ENCODE data around the gene INSR. TPM values are rescaled to one million over a fixed set of nuclear protein-coding genes. Genes with fewer than 3 reads are reported as not detected.
"Not testable (repeated sequence)": the region's sequence is repeated elsewhere in the genome, so short reads cannot be mapped to it uniquely, and the experiment has no call there.

Gene INSR
- total and polyA plus RNA-seq, 2 donors: 15.3 to 38.6 TPM

DNA sequence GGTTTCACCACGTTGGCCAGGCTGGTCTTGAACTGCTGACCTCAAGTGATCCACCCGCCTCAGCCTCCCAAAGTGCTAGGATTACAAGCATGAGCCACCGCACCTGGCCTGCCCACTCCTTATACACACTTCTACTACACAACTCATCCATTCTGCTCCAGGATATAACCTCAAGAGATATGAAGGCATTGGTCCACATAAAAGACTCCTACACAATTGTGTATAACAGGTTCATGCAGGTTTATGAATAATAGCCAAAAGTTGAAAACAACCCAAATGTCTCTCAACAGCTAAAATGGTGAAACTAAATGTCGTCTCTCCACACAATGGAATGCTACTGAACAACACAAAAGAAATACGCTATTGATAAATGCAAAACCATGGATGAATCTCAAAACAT, 58.1 kb downstream of the INSR start:
- Histone ChIP-seq H3K36me3 (ENCODE audit: insufficient read depth) (no peaks in the 10 kb centered on the region), H3K4me3 (ENCODE audit: low read depth, low read length) (no peak overlapping the region), H3K27ac (ENCODE audit: low read depth) (no peak overlapping the region), H3K4me1 (ENCODE audit: insufficient read depth) (no peaks in the 10 kb centered on the region)
- no peak for DNase-seq (ENCODE audit: extremely low spot score)
- WGBS: 70% methylated on average over 5 of the region's 5 CpGs

- WGBS: 45% methylated on average over 9 of the region's 9 CpGs
- no peak overlapping the region for H3K27ac ChIP-seq (ENCODE audit: low read depth)
- H3K4me1 ChIP-seq (ENCODE audit: insufficient read depth): no peaks in the 10 kb centered on the region
- no peak overlapping the region for H3K4me3 ChIP-seq (ENCODE audit: low read depth, low read length)
- DNase-seq (ENCODE audit: extremely low spot score): no peak
- H3K36me3 ChIP-seq (ENCODE audit: insufficient read depth): no peaks in the 10 kb centered on the region
Observed at GRCh38 chr19:7230826-7231225, 63.4 kb downstream of the INSR start.

DNA sequence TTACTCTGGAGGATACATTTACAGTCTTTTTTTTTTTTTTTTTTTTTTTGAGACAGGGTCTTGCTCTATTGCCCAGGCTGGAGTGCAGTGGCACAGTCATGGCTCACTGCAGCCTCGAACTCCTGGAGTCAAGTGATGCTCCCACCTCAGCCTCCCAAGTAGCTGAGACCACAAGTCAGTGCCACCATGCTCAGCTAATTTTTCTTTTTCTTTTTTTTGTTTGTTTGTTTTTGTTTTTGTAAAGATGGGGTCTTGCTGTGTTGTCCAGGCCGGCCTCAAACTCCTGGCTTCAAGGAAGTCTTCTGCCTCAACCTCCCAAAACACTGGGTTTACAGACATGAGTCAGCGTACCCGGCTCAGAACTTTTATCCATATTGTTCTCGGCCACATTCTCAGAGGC, 64.5 kb downstream of the INSR start:
- Histone ChIP-seq H3K36me3 (ENCODE audit: insufficient read depth) (no peaks in the 10 kb centered on the region), H3K4me3 (ENCODE audit: low read depth, low read length) (no peak overlapping the region), H3K27ac (ENCODE audit: low read depth) (no peak overlapping the region), H3K4me1 (ENCODE audit: insufficient read depth) (no peaks in the 10 kb centered on the region)
- DNase-seq (ENCODE audit: extremely low spot score): no peak
- WGBS: 96% methylated on average over 5 of the region's 5 CpGs

- 71% methylated on average over 1 of the region's 1 CpG for WGBS
- Histone ChIP-seq H3K4me1 (ENCODE audit: insufficient read depth) (no peaks in the 10 kb centered on the region), H3K4me3 (ENCODE audit: low read depth, low read length) (no peak overlapping the region), H3K36me3 (ENCODE audit: insufficient read depth) (no peaks in the 10 kb centered on the region), H3K27ac (ENCODE audit: low read depth) (no peak overlapping the region)
- DNase-seq (ENCODE audit: extremely low spot score): no peak
Observed at GRCh38 chr19:7228935-7229541, 65.2 kb downstream of the INSR start.

- WGBS: 80% methylated on average over 6 of the region's 6 CpGs
- Histone ChIP-seq H3K4me1 (ENCODE audit: insufficient read depth) (no peaks in the 10 kb centered on the region), H3K27ac (ENCODE audit: low read depth) (no peak overlapping the region)
Observed at GRCh38 chr19:7227735-7228134, 66.5 kb downstream of the INSR start.

GRCh38 chr19:7227149-7227548, 67.1 kb downstream of the INSR start:
- not testable (repeated sequence) for H3K27ac ChIP-seq (ENCODE audit: low read depth)

More at GRCh38 chr19:7227735-7228134, 66.5 kb downstream of the INSR start:
- Histone ChIP-seq H3K36me3 (ENCODE audit: insufficient read depth) (no peaks in the 10 kb centered on the region), H3K4me3 (ENCODE audit: low read depth, low read length) (no peak overlapping the region)
- no peak for DNase-seq (ENCODE audit: extremely low spot score)

GRCh38 chr19:7226739-7227138, 67.5 kb downstream of the INSR start:
- DNase-seq (ENCODE audit: extremely low spot score): no peak
- H3K27ac ChIP-seq (ENCODE audit: low read depth): no peak overlapping the region

More at GRCh38 chr19:7227149-7227548, 67.1 kb downstream of the INSR start:
- not testable (repeated sequence) for DNase-seq (ENCODE audit: extremely low spot score); H3K36me3 ChIP-seq (ENCODE audit: insufficient read depth); H3K4me1 ChIP-seq (ENCODE audit: insufficient read depth); H3K4me3 ChIP-seq (ENCODE audit: low read depth, low read length)
- WGBS: 87% methylated on average over 5 of the region's 5 CpGs

DNA sequence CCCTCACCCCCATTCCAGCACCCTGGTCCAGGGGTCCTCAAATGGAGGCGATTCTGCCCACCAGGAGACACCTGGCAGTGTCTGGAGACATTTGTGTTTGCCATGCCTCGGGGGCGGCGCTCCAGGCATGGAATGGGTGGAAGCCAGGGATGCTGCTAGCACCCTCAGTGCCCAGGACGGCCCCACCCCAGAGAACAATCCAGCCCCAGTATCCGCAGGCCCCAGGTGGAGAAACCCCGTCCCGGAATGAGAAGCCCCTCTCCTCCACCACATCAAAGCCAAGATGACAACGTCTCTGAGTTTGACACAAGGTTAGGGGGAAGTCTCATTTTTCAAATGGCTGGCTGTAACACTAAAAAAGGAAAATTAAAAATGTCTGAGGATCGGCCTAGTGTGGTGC, 68.5 kb downstream of the INSR start:
- no peaks in the 10 kb centered on the region for H3K4me1 ChIP-seq (ENCODE audit: insufficient read depth)
- DNase-seq (ENCODE audit: extremely low spot score): no peak
- no peak overlapping the region for H3K27ac ChIP-seq (ENCODE audit: low read depth)
- 90% methylated on average over 10 of the region's 10 CpGs for WGBS
- H3K36me3 ChIP-seq (ENCODE audit: insufficient read depth): no peaks in the 10 kb centered on the region
- H3K4me3 ChIP-seq (ENCODE audit: low read depth, low read length): no peak overlapping the region

More at GRCh38 chr19:7226739-7227138, 67.5 kb downstream of the INSR start:
- no peak overlapping the region for H3K4me3 ChIP-seq (ENCODE audit: low read depth, low read length)
- H3K4me1 ChIP-seq (ENCODE audit: insufficient read depth): no peaks in the 10 kb centered on the region
- no peaks in the 10 kb centered on the region for H3K36me3 ChIP-seq (ENCODE audit: insufficient read depth)

GRCh38 chr19:7224995-7225394, 69.2 kb downstream of the INSR start:
- DNase-seq (ENCODE audit: extremely low spot score): no peak
- Histone ChIP-seq H3K4me1 (ENCODE audit: insufficient read depth) (no peaks in the 10 kb centered on the region), H3K36me3 (ENCODE audit: insufficient read depth) (no peaks in the 10 kb centered on the region), H3K27ac (ENCODE audit: low read depth) (no peak overlapping the region), H3K4me3 (ENCODE audit: low read depth, low read length) (no peak overlapping the region)
- 97% methylated on average over 7 of the region's 7 CpGs for WGBS

DNA sequence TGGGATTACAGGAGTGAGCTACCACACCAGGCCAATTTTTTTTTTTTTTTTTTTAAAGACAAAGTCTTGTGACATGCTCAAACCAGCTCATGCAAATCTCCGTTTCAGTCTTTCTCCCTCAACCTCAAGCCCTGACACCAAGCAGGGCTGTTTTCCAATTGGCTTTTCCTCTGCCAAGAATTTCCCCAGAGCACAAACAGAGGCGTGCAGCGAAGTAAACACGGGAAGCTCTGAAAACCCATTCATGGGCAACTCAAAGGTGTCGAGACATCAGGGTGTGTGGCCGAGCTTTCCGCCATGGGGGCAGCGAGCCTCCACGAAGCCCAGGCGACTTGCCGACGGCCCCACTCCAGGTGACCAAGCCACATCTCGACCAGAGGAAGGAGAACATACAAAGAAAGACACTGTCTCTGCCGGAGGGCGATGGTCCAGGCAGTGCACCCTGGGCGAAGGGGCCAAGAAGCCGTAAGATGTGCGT, 70.0 kb downstream of the INSR start:
- Histone ChIP-seq H3K4me3 (ENCODE audit: low read depth, low read length) (no peak overlapping the region), H3K27ac (ENCODE audit: low read depth) (no peak overlapping the region), H3K36me3 (ENCODE audit: insufficient read depth) (no peaks in the 10 kb centered on the region), H3K4me1 (ENCODE audit: insufficient read depth) (no peaks in the 10 kb centered on the region)
- no peak for DNase-seq (ENCODE audit: extremely low spot score)
- WGBS: 20% methylated on average over 18 of the region's 18 CpGs

- H3K4me1 ChIP-seq (ENCODE audit: insufficient read depth): no peaks in the 10 kb centered on the region
- H3K36me3 ChIP-seq (ENCODE audit: insufficient read depth): no peaks in the 10 kb centered on the region
- 95% methylated on average over 1 of the region's 1 CpG for WGBS
- H3K27ac ChIP-seq (ENCODE audit: low read depth): no peak overlapping the region
- DNase-seq (ENCODE audit: extremely low spot score): no peak
- no peak overlapping the region for H3K4me3 ChIP-seq (ENCODE audit: low read depth, low read length)
Observed at GRCh38 chr19:7223429-7223828, 70.8 kb downstream of the INSR start.

GRCh38 chr19:7219056-7219455, 75.2 kb downstream of the INSR start:
- Histone ChIP-seq H3K27ac (ENCODE audit: low read depth) (no peak overlapping the region), H3K4me3 (ENCODE audit: low read depth, low read length) (no peak overlapping the region), H3K36me3 (ENCODE audit: insufficient read depth) (no peaks in the 10 kb centered on the region), H3K4me1 (ENCODE audit: insufficient read depth) (no peaks in the 10 kb centered on the region)
- 61% methylated on average over 2 of the region's 2 CpGs for WGBS
- DNase-seq (ENCODE audit: extremely low spot score): no peak

DNA sequence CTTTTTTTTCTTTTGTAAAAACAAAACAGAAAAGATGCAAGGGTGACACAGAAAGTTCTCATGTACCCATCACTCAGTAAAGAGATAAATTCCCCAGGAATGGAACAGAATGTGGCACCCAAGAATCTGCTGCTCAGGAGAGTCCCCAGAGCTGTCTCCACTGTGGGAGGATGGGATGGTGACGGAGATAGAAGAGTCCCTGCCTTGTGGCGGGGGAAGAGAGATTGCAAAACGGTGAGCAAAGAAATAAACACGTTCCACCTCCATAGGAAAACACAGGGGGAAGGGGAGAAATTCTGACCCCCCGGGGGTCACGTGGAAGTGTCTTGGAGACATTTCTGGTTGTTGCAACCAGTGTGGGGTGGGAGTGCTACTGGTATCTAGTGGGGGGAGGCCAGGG, 76.4 kb downstream of the INSR start:
- Histone ChIP-seq H3K4me1 (ENCODE audit: insufficient read depth) (no peaks in the 10 kb centered on the region), H3K27ac (ENCODE audit: low read depth) (no peak overlapping the region), H3K4me3 (ENCODE audit: low read depth, low read length) (no peak overlapping the region), H3K36me3 (ENCODE audit: insufficient read depth) (no peaks in the 10 kb centered on the region)
- WGBS: 90% methylated on average over 6 of the region's 6 CpGs
- DNase-seq (ENCODE audit: extremely low spot score): no peak

GRCh38 chr19:7216373-7216902, 77.8 kb downstream of the INSR start:
- 90% methylated on average over 15 of the region's 15 CpGs for WGBS
- Histone ChIP-seq H3K36me3 (ENCODE audit: insufficient read depth) (no peaks in the 10 kb centered on the region), H3K4me3 (ENCODE audit: low read depth, low read length) (no peak overlapping the region), H3K27ac (ENCODE audit: low read depth) (no peak overlapping the region), H3K4me1 (ENCODE audit: insufficient read depth) (no peaks in the 10 kb centered on the region)
- DNase-seq (ENCODE audit: extremely low spot score): no peak
